ENCODE data around the gene BCAT1. TPM values are rescaled to one million over a fixed set of nuclear protein-coding genes. Genes with fewer than 3 reads are reported as not detected.
A peak's percentile ranks its signal among the peaks of the same experiment; 100 is the strongest.
"Not testable (repeated sequence)": the region's sequence is repeated elsewhere in the genome, so short reads cannot be mapped to it uniquely, and the experiment has no call there.

The BCAT1 gene
- total and polyA plus RNA-seq, 9 of the 15 experiments (the other 6 are each of a cell fraction or from before 2014, with no cell fraction given): 38.5 to 157 (median 66.8) TPM

- H3K27ac ChIP-seq (ENCODE audit: extremely low read depth, low read depth, low read length); DNase-seq (ENCODE audit: extremely low read depth in 1 of 4, low spot score in 3 of 4); H2AFZ ChIP-seq (ENCODE audit: low read depth, low read length); H3K27me3 ChIP-seq (ENCODE audit: control insufficient read depth in 2 of 2, insufficient read depth in 2 of 2, low read length in 2 of 2); H3K9me3 ChIP-seq (replicated peaks; ENCODE audit: control insufficient read depth, insufficient read depth, low read depth, low read length); CTCF ChIA-PET (ENCODE audit: low intra/inter-chr PET ratio); in situ Hi-C loops (cut with MboI); POLR2A ChIA-PET; H3K4me3 ChIP-seq; H3K4me2 ChIP-seq (ENCODE audit: insufficient read depth, low read length); FAIRE-seq; BruUV-seq (replicated peaks); H3K9me1 ChIP-seq (ENCODE audit: control insufficient read depth, insufficient read depth, low read length); intact Hi-C loops (cut with micrococcal nuclease); H3K9ac ChIP-seq (ENCODE audit: insufficient read depth in 1 of 2, low read depth in 2 of 2, low read length in 2 of 2); ATAC-seq: not testable (repeated sequence)
- Histone ChIP-seq H3K4me1 (replicated peaks in 1 of 2; ENCODE audit: control insufficient read depth in 2 of 2, insufficient read depth in 2 of 2, low read length in 2 of 2) (peaks cover 6 to 11% of the 10 kb centered on the region in 2 experiments; a peak in 3 of 5 replicates), H3K36me3 (ENCODE audit: control insufficient read depth, insufficient read depth, low read length) (peaks cover 28% of the 10 kb centered on the region; the same call in 2 of the 3 replicates), H3K79me2 (ENCODE audit: control insufficient read depth, insufficient read depth, low read length) (peaks cover 90% of the 10 kb centered on the region), H4K20me1 (replicated peaks; ENCODE audit: control insufficient read depth, insufficient read depth, low read length) (peaks cover 10% of the 10 kb centered on the region)
- WGBS (ENCODE audit: insufficient coverage, low coverage, missing lambda C conversion rate): 100% methylated on average over 6 of the region's 6 CpGs
These were observed 38.7 kb downstream of the BCAT1 start for GRCh38 chr12:24910192-24910591.

DNA sequence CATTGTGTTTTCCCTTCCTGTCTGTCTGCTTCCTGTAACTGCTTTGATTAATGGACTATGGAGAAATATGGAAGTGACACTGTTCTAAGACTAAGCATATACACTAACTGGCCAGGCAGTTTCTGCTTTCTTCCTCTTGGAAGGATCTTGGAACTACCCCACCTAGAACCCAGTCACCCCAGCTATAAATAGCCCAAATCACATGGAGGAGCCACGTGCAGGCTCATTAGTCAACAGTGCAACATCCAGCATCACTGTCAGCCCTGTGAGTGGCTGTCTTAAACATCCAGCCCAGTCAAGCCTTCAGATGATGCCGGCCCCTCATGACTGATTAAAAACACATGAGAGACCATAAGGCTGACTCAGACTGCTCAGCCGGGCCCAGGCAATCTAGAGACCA, 39.2 kb downstream of the BCAT1 start:
- 57% methylated on average over 3 of the region's 3 CpGs for WGBS (ENCODE audit: insufficient coverage, low coverage, missing lambda C conversion rate)
- Histone ChIP-seq H3K9me3 (replicated peaks; ENCODE audit: control insufficient read depth, insufficient read depth, low read depth, low read length) (peaks cover 1% of the 10 kb centered on the region; the same call in 1 of the 2 replicates), H4K20me1 (replicated peaks; ENCODE audit: control insufficient read depth, insufficient read depth, low read length) (peaks cover 10% of the 10 kb centered on the region), H3K79me2 (ENCODE audit: control insufficient read depth, insufficient read depth, low read length) (peaks cover 90% of the 10 kb centered on the region), H3K27me3 (ENCODE audit: control insufficient read depth in 2 of 2, insufficient read depth in 2 of 2, low read length in 2 of 2) (no peaks in the 10 kb centered on the region), H3K9me1 (ENCODE audit: control insufficient read depth, insufficient read depth, low read length) (peaks cover 3% of the 10 kb centered on the region), H3K4me3 (no peak overlapping the region), H3K9ac (ENCODE audit: insufficient read depth in 1 of 2, low read depth in 2 of 2, low read length in 2 of 2) (no peak overlapping the region), H3K4me1 (replicated peaks in 1 of 2; ENCODE audit: control insufficient read depth in 2 of 2, insufficient read depth in 2 of 2, low read length in 2 of 2) (peaks cover 6 to 11% of the 10 kb centered on the region in 2 experiments; a peak in 3 of 5 replicates), H3K4me2 (ENCODE audit: insufficient read depth, low read length) (no peak overlapping the region), H3K36me3 (ENCODE audit: control insufficient read depth, insufficient read depth, low read length) (peaks cover 28% of the 10 kb centered on the region; the same call in 2 of the 3 replicates), H2AFZ (ENCODE audit: low read depth, low read length) (no peak overlapping the region), H3K27ac (ENCODE audit: extremely low read depth, low read depth, low read length) (no peak overlapping the region)
- ATAC-seq: peak; percentile 32; the same call in 1 of the 3 replicates
- ChIA-PET POLR2A (interaction anchor here (0.7 kb wide), 1 partner anchor 10 kb away, joined by 3 read pairs; no protein-coding TSS in a partner anchor), CTCF (ENCODE audit: low intra/inter-chr PET ratio) (no interaction called here)
- BruUV-seq (replicated peaks): no TSS peak
- no peak for FAIRE-seq
- peak in 1 of 4 experiments; percentile 24 for DNase-seq (ENCODE audit: extremely low read depth in 1 of 4, low spot score in 3 of 4)
- intact Hi-C loops (cut with micrococcal nuclease): no loop called here
- in situ Hi-C loops (cut with MboI): no loop called here
- TF ChIP-seq, protein P1, sequence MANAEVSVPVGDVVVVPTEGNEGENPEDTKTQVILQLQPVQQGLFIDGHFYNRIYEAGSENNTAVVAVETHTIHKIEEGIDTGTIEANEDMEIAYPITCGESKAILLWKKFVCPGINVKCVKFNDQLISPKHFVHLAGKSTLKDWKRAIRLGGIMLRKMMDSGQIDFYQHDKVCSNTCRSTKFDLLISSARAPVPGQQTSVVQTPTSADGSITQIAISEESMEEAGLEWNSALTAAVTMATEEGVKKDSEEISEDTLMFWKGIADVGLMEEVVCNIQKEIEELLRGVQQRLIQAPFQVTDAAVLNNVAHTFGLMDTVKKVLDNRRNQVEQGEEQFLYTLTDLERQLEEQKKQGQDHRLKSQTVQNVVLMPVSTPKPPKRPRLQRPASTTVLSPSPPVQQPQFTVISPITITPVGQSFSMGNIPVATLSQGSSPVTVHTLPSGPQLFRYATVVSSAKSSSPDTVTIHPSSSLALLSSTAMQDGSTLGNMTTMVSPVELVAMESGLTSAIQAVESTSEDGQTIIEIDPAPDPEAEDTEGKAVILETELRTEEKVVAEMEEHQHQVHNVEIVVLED (CRISPR knock-in tag; IDR thresholded peaks at IDR 0.05): no peak
- no peak for TF ChIP-seq SMAD2 (IDR thresholded peaks at IDR 0.05; ENCODE audit: low read depth, low read length)
- no peak for TF ChIP-seq POLR2A (conservative IDR thresholded peaks at IDR 0.05)
- no peak for TF ChIP-seq ZFP36 (IDR thresholded peaks at IDR 0.05; ENCODE audit: low read depth, low read length, partially characterized antibody)
- no peak for TF ChIP-seq ZNF408 (CRISPR knock-in tag; IDR thresholded peaks at IDR 0.05; ENCODE audit: low read depth)
- TF ChIP-seq ZNF551 (CRISPR knock-in tag; IDR thresholded peaks at IDR 0.05): no peak
- TF ChIP-seq LCOR (CRISPR knock-in tag; IDR thresholded peaks at IDR 0.05): no peak
- peak; percentile 95 for TF ChIP-seq MEF2D (tag; conservative IDR thresholded peaks at IDR 0.05; ENCODE audit: low read depth)
- no peak for TF ChIP-seq NR2C1 (IDR thresholded peaks at IDR 0.05)
- TF ChIP-seq NR2C1 (tag; IDR thresholded peaks at IDR 0.05): no peak
- TF ChIP-seq U2AF1 (optimal IDR thresholded peaks at IDR 0.05; ENCODE audit: low read depth, low read length): no peak
- peak; percentile 49 for TF ChIP-seq MEIS2 (IDR thresholded peaks at IDR 0.05; ENCODE audit: partially characterized antibody)
- TF ChIP-seq, protein P2, sequence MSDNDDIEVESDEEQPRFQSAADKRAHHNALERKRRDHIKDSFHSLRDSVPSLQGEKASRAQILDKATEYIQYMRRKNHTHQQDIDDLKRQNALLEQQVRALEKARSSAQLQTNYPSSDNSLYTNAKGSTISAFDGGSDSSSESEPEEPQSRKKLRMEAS (CRISPR knock-in tag; IDR thresholded peaks at IDR 0.05): peak; percentile 59
- TF ChIP-seq RAD51 (IDR thresholded peaks at IDR 0.05; ENCODE audit: borderline replicate concordance, low read depth): peak; percentile 39; the same call in 1 of the 2 replicates
- no peak for TF ChIP-seq ZNF79 (CRISPR knock-in tag; IDR thresholded peaks at IDR 0.05; ENCODE audit: low read depth)
- no peak for TF ChIP-seq CBFB (CRISPR knock-in tag; IDR thresholded peaks at IDR 0.05)
- TF ChIP-seq NFE2L1 (tag; IDR thresholded peaks at IDR 0.05; ENCODE audit: borderline replicate concordance, low read depth): no peak
